Heart left ventricle (tissue), 13 donors: ENCODE measurements around the gene RAB17.

Experiments used
- POLR2A ChIP-seq, 2 donors: fragments of 450-650 bp; IDR thresholded peaks; one replicate each; pipeline ENCODE4 v1.6.1; 2017; ENCODE audit warnings: antibody characterized with exemption in 2 of 2, mild to moderate bottlenecking in 2 of 2, moderate library complexity in 2 of 2
- TF ChIP-seq, protein P1 (sequence below), 12 donors: fragments of 200-600 bp; sonication (generic) in 4 of 12; IDR thresholded peaks; one replicate each; pipeline versions ENCODE4 v1.5.0 to v1.8.0; 2018 to 2022; ENCODE audit warnings: antibody characterized with exemption in 12 of 12, mild to moderate bottlenecking in 5 of 12
- donor health status: ischemic (EF 13 %, LVEDD 7.1; RV severe dilation, severe dysfunction).
- donor health status: DM: no; HTN: yes; CAD: no.
- donor health status: DM: no; HTN: no; CAD: no.
- donor health status: ischemic (EF 25% LVEDD 6.9; RV normal size, moderate dysfunction).
- donor health status: ischemic (EF 25% LVEDD 5.7; RV mildly dilated, moderate dysfunction).
- donor health status: ischemic (EF 35%, LVEDD 5.7; RV mildly dilated, moderate dysfunction).
- donor health status: nonischemic (EF 11% LVEDD 7.7; RV severe dilation, severe dysfunction).
- donor health status: DM: yes; HTN: yes; CAD: no.
- donor health status: PGD.
- donor health status: ischemic (EF 29% LVEDD 5.4; RV normal size, mild dysfunction).
- donor health status: nonischemic (EF 23%, LVEDD 6.1; RV moderate dilation, normal function).

DNA sequence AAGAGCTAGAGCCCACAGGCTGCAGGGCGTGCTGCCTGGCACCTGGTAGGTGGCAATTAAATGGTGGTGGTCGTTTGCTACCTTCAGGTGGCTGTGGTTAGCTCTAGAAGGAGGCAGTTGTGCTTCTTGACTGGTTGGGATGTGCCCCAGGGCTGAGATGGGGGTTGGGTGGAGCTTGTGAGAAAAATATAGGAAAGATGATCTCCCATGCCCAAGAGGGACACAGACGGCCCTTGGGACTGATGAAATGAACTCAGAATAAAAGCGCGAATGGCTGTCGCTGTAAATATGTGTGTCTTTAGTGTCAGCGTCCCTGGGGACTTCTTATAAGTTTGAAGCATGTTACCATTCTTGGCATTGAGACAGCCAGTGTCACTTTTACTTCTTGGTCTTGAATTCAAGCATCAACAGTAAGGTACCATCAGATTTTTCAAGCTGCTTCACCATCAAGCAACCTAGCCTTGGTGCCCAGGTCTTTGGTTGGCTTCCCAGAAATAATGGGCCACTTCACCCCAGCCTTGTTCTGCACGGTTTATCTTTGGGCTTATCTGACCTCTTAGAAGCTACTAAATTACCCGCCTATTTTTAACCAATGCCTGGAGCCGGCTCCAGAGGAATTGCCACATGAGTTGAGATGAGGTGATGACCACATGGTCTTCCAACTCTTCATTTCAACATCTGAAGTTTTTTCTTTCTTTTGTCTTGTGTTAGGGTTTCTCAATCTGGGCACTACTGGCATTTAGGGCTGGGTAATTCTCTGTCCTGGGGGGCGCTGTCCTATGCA lies 48.7 kb upstream of the RAB17 start:
- TF ChIP-seq, protein P1, sequence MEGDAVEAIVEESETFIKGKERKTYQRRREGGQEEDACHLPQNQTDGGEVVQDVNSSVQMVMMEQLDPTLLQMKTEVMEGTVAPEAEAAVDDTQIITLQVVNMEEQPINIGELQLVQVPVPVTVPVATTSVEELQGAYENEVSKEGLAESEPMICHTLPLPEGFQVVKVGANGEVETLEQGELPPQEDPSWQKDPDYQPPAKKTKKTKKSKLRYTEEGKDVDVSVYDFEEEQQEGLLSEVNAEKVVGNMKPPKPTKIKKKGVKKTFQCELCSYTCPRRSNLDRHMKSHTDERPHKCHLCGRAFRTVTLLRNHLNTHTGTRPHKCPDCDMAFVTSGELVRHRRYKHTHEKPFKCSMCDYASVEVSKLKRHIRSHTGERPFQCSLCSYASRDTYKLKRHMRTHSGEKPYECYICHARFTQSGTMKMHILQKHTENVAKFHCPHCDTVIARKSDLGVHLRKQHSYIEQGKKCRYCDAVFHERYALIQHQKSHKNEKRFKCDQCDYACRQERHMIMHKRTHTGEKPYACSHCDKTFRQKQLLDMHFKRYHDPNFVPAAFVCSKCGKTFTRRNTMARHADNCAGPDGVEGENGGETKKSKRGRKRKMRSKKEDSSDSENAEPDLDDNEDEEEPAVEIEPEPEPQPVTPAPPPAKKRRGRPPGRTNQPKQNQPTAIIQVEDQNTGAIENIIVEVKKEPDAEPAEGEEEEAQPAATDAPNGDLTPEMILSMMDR (IDR thresholded peaks at IDR 0.05), result no peak
- TF ChIP-seq POLR2A (IDR thresholded peaks at IDR 0.05), result no peak
